ENCODE results near the gene PLEKHG1.

The PLEKHG1 gene

GRCh38 chr6:150599199-150600009, at the start of gene PLEKHG1:
TSS of gene PLEKHG1 (plus strand) at chr6:150599885. CDS start at chr6:150733682, 133,797 bp downstream.
- ATAC-seq (replicated peaks; ENCODE audit: extremely low read depth, poor library complexity, severe bottlenecking) (peak; percentile 68), DNase-seq (ENCODE audit: low spot score in 2 of 2) (peak; percentile 21 to 50)
- H3K4me1 Mint-ChIP-seq = peaks cover 18% of the 10 kb centered on the region
- peak within 1 kb of the TSS; percentile 88 for H3K4me3 Mint-ChIP-seq
- H3K27me3 Mint-ChIP-seq = no peaks in the 10 kb centered on the region
- no peaks in the 10 kb centered on the region for H3K9me3 Mint-ChIP-seq
- peak within 1 kb of the TSS; percentile 88 for H3K27ac Mint-ChIP-seq (ENCODE audit: low read depth)
- H3K36me3 Mint-ChIP-seq (ENCODE audit: insufficient read depth) = peaks cover 6% of the 10 kb centered on the region

- Mint-ChIP-seq H3K9me3 (no peaks in the 10 kb centered on the region), H3K4me3 (no peak overlapping the region), H3K36me3 (ENCODE audit: insufficient read depth) (no peaks in the 10 kb centered on the region), H3K4me1 (no peaks in the 10 kb centered on the region), H3K27ac (ENCODE audit: low read depth) (no peak overlapping the region), H3K27me3 (peaks cover 17% of the 10 kb centered on the region)
- no peak for ATAC-seq (replicated peaks; ENCODE audit: extremely low read depth, poor library complexity, severe bottlenecking)
- no peak for DNase-seq (ENCODE audit: low spot score in 2 of 2)
Observed at GRCh38 chr6:150550244-150550643, 49.4 kb upstream of the PLEKHG1 start.

DNA sequence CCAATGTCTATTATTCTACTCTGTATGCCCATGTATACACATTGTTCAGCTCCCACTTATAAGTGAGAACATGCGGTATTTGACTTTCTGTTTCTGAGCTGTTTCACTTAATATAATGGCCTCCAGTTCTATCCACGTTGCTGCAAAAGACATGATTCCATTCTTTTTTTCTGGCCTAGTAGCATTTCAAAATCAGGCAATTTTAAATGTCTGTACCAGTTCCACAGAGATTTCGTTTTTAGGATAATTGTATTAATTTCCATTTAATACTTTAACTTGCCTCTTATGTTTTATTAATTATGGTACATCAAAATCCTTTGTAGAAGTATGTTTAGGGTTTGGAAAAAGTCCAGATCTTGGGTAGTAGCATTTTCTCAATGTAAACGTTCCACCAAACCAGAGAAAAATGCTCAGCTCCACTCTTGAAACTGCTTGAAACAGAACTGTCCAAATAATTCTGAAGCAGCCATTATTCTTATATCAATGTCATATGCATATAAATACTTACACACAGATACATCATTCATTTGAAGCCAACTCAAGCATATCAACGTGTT, 42.6 kb upstream of the PLEKHG1 start:
- no peak for ATAC-seq (replicated peaks; ENCODE audit: extremely low read depth, poor library complexity, severe bottlenecking)
- H3K27ac Mint-ChIP-seq (ENCODE audit: low read depth) = no peak overlapping the region

GRCh38 chr6:150560004-150560883, 39.4 kb upstream of the PLEKHG1 start:
- Mint-ChIP-seq H3K4me3 (no peak overlapping the region), H3K27me3 (peaks cover 75% of the 10 kb centered on the region), H3K9me3 (peaks cover 8% of the 10 kb centered on the region), H3K36me3 (ENCODE audit: insufficient read depth) (no peaks in the 10 kb centered on the region), H3K27ac (ENCODE audit: low read depth) (no peak overlapping the region), H3K4me1 (no peaks in the 10 kb centered on the region)
- no peak for DNase-seq (ENCODE audit: low spot score in 2 of 2)
- no peak for ATAC-seq (replicated peaks; ENCODE audit: extremely low read depth, poor library complexity, severe bottlenecking)

More for the DNA sequence above, 42.6 kb upstream of the PLEKHG1 start:
- Mint-ChIP-seq H3K4me3 (no peak overlapping the region), H3K4me1 (no peaks in the 10 kb centered on the region), H3K36me3 (ENCODE audit: insufficient read depth) (no peaks in the 10 kb centered on the region), H3K27me3 (peaks cover 79% of the 10 kb centered on the region), H3K9me3 (peaks cover 8% of the 10 kb centered on the region)
- DNase-seq (ENCODE audit: low spot score in 2 of 2) = no peak

DNA sequence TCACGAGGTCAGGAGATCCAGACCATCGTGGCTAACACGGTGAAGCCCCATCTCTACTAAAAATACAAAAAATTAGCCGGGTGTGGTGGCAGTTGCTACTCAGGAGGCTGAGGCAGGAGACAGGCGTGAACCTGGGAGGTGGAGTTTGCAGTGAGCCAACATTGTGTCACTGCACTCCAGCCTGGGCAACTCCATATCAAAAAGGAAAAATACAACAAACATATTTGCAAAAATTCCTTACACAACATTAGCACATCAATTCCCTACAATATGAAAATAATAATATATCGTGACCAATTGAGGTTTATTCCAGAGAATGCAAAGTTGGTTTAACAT, 38.8 kb upstream of the PLEKHG1 start:
- Mint-ChIP-seq H3K4me1 (no peaks in the 10 kb centered on the region), H3K27me3 (peaks cover 68% of the 10 kb centered on the region), H3K36me3 (ENCODE audit: insufficient read depth) (no peaks in the 10 kb centered on the region), H3K9me3 (peaks cover 8% of the 10 kb centered on the region), H3K4me3 (no peak overlapping the region), H3K27ac (ENCODE audit: low read depth) (no peak overlapping the region)
- ATAC-seq (replicated peaks; ENCODE audit: extremely low read depth, poor library complexity, severe bottlenecking) (no peak), DNase-seq (ENCODE audit: low spot score in 2 of 2) (no peak)

DNA sequence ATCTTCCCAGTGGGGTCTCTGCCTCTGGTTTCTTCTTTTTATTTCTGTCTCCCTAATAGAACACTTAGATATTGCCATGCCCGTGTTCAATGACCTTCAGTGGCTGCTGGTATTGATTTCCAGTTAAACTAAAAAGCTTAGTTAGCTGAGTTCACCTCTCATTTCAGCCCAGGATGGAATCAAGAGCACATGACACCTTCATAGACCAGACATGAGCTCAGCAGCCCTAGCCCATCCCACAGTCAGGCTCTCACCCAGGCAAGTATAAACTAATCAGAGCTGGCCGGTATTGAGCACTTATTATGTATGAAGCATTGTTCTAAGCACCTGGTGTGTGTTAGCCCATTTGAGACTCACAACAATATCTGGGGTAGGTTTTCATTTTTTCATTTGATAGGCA, 33.7 kb upstream of the PLEKHG1 start:
- DNase-seq (ENCODE audit: low spot score in 2 of 2) = no peak
- no peak for ATAC-seq (replicated peaks; ENCODE audit: extremely low read depth, poor library complexity, severe bottlenecking)
- no peaks in the 10 kb centered on the region for H3K9me3 Mint-ChIP-seq
- H3K27ac Mint-ChIP-seq (ENCODE audit: low read depth) = no peak overlapping the region
- no peaks in the 10 kb centered on the region for H3K36me3 Mint-ChIP-seq (ENCODE audit: insufficient read depth)
- no peak overlapping the region for H3K4me3 Mint-ChIP-seq
- H3K4me1 Mint-ChIP-seq = no peaks in the 10 kb centered on the region
- H3K27me3 Mint-ChIP-seq = peaks cover 42% of the 10 kb centered on the region

DNA sequence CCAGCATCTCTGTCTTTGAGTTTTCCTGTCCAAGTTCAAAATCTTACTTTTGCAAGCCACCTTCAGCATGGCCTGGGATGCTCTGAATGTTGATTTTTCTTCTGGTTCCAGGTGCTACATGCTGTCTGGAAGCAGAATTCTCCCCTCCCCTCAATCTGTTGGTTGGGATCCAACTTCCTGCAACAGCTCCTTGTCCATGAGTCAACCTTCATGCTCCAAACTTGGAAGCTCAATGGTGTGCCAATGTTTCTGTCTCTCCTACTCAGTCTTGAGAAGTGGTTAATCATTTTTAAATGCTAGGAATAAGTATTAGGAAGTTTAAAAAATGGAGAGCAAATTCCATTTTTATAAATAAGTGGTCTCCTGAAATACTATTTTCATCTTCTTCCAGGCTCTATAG, 33.2 kb upstream of the PLEKHG1 start:
- no peak for DNase-seq (ENCODE audit: low spot score in 2 of 2)

DNA sequence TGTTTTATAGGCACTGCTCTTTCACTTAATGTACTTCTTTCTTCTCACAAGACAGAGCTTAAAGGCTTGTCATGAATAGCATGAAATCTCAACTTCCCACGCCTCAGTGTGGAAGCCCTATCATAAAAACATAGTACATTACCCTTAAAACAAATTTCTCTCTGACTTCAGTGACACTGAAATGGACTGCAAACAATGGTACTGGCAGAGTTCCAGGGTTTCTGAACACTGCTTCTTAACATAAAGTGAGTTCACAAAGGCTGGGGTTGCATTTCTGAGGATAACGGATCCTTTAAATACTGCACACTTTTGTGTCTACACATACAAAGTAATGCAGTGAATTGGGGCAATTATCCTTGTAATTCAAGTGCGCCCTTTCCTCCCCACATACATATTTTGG, 32.3 kb upstream of the PLEKHG1 start:
- ATAC-seq (replicated peaks; ENCODE audit: extremely low read depth, poor library complexity, severe bottlenecking) (no peak), DNase-seq (ENCODE audit: low spot score in 2 of 2) (no peak)
- Mint-ChIP-seq H3K4me1 (no peaks in the 10 kb centered on the region), H3K4me3 (no peak overlapping the region), H3K9me3 (no peaks in the 10 kb centered on the region), H3K36me3 (ENCODE audit: insufficient read depth) (no peaks in the 10 kb centered on the region), H3K27ac (ENCODE audit: low read depth) (no peak overlapping the region), H3K27me3 (peaks cover 41% of the 10 kb centered on the region)

More for the DNA sequence above, 33.2 kb upstream of the PLEKHG1 start:
- no peak overlapping the region for H3K4me3 Mint-ChIP-seq
- H3K4me1 Mint-ChIP-seq = no peaks in the 10 kb centered on the region
- no peak for ATAC-seq (replicated peaks; ENCODE audit: extremely low read depth, poor library complexity, severe bottlenecking)
- no peaks in the 10 kb centered on the region for H3K36me3 Mint-ChIP-seq (ENCODE audit: insufficient read depth)
- H3K27me3 Mint-ChIP-seq = peaks cover 42% of the 10 kb centered on the region
- H3K9me3 Mint-ChIP-seq = no peaks in the 10 kb centered on the region
- no peak overlapping the region for H3K27ac Mint-ChIP-seq (ENCODE audit: low read depth)

GRCh38 chr6:150567823-150568383, 31.8 kb upstream of the PLEKHG1 start:
- ATAC-seq (replicated peaks; ENCODE audit: extremely low read depth, poor library complexity, severe bottlenecking) = no peak
- Mint-ChIP-seq H3K27ac (ENCODE audit: low read depth) (no peak overlapping the region), H3K4me1 (no peaks in the 10 kb centered on the region), H3K4me3 (no peak overlapping the region), H3K36me3 (ENCODE audit: insufficient read depth) (no peaks in the 10 kb centered on the region), H3K27me3 (peaks cover 41% of the 10 kb centered on the region), H3K9me3 (no peaks in the 10 kb centered on the region)
- DNase-seq (ENCODE audit: low spot score in 2 of 2) = no peak

DNA sequence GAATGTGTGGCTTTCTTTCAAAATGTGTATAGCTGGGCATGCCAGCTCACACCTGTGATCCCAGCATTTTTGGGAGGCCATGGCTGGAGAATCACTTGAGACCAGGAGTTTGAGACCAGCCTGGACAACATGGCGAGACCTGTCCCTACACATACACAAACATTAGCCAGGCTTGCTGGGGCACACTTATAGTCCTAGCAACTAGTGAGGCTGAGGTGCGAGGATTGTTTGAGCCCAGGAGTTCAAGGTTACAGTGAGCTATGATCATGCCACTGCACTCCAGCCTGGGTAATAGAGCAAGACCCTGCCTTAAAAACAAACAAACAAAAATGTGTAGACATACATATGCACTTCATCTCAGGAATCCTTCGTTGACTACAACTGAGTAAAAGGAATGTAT, 31.1 kb upstream of the PLEKHG1 start:
- no peak for DNase-seq (ENCODE audit: low spot score in 2 of 2)
- Mint-ChIP-seq H3K27ac (ENCODE audit: low read depth) (no peak overlapping the region), H3K27me3 (peaks cover 43% of the 10 kb centered on the region), H3K9me3 (no peaks in the 10 kb centered on the region), H3K4me3 (no peak overlapping the region), H3K36me3 (ENCODE audit: insufficient read depth) (no peaks in the 10 kb centered on the region), H3K4me1 (no peaks in the 10 kb centered on the region)
- no peak for ATAC-seq (replicated peaks; ENCODE audit: extremely low read depth, poor library complexity, severe bottlenecking)

GRCh38 chr6:150569161-150569560, 30.5 kb upstream of the PLEKHG1 start:
- ATAC-seq (replicated peaks; ENCODE audit: extremely low read depth, poor library complexity, severe bottlenecking) = no peak
- Mint-ChIP-seq H3K4me3 (no peak overlapping the region), H3K27ac (ENCODE audit: low read depth) (no peak overlapping the region), H3K36me3 (ENCODE audit: insufficient read depth) (no peaks in the 10 kb centered on the region), H3K9me3 (no peaks in the 10 kb centered on the region), H3K27me3 (peaks cover 49% of the 10 kb centered on the region), H3K4me1 (no peaks in the 10 kb centered on the region)
- no peak for DNase-seq (ENCODE audit: low spot score in 2 of 2)

GRCh38 chr6:150573041-150573681, 26.5 kb upstream of the PLEKHG1 start:
- Mint-ChIP-seq H3K36me3 (ENCODE audit: insufficient read depth) (no peaks in the 10 kb centered on the region), H3K4me1 (no peaks in the 10 kb centered on the region), H3K27ac (ENCODE audit: low read depth) (no peak overlapping the region), H3K27me3 (peaks cover 75% of the 10 kb centered on the region), H3K9me3 (no peaks in the 10 kb centered on the region), H3K4me3 (no peak overlapping the region)
- no peak for ATAC-seq (replicated peaks; ENCODE audit: extremely low read depth, poor library complexity, severe bottlenecking)
- no peak for DNase-seq (ENCODE audit: low spot score in 2 of 2)
